HepG2 (cell line): ENCODE measurements around the gene MVP. TPM values are rescaled to one million over a fixed set of nuclear protein-coding genes. Genes with fewer than 3 reads are reported as not detected.
A peak's percentile ranks its signal among the peaks of the same experiment; 100 is the strongest.

Source experiments
- ATAC-seq: fragments of 200-7000 bp; cut with Tn5 transposase; 3 replicates; pipeline ENCODE4 v1.9.1; 2020; ENCODE audit warnings: mild to moderate bottlenecking, moderate library complexity
- BruUV-seq: library from RNA; stranded (reverse); fragments of 400-500 nt; replicated peaks from 2 replicates; lab custom pipeline; 2021; lab: Mats Ljungman, UMichigan
- CTCF ChIA-PET: fragments of 300-600 bp; formaldehyde crosslinking; extraction: SDS; loops from one replicate; lab custom pipeline; 2021; ENCODE audit warnings: low total read pairs, inconsistent platforms, low intra/inter-chr PET ratio; lab: Yijun Ruan, JAX
- POLR2A ChIA-PET: fragments of 350-600 bp; sonication (Branson Sonifier 250); formaldehyde crosslinking; loops from one replicate; lab custom pipeline; 2020; ENCODE audit warnings: antibody characterized with exemption, inconsistent platforms; lab: Yijun Ruan, JAX
- DNase-seq: peaks from one replicate; pipeline ENCODE4 v3.0.0-alpha.2; 2015; ENCODE audit warnings: low spot score
- FAIRE-seq: peaks from 3 replicates; lab custom pipeline; 2011; peaks lifted over from hg19 to GRCh38; lab: Jason Lieb, UNC
- H2AFZ ChIP-seq: one replicate; pipeline ENCODE4 v1.6.1; 2011; ENCODE audit warnings: low read length, inconsistent platforms
- H3K27ac ChIP-seq: fragments of 300-600 bp; 3 replicates; pipeline ENCODE4 v1.8.0; 2011; ENCODE audit warnings: mixed run types, mild to moderate bottlenecking, mixed read lengths, low read length, inconsistent platforms; ENCODE audit not compliant: insufficient read depth; ENCODE audit errors: extremely low read length
- H3K27me3 ChIP-seq, 2 experiments: fragments of 200-600 bp in 1 of 2; 2 replicates in 1 of 2; 3 replicates in 1 of 2; pipeline versions ENCODE4 v1.6.0 to v1.8.0; 2011; ENCODE audit warnings: low read length in 2 of 2, mild to moderate bottlenecking in 2 of 2, moderate library complexity in 2 of 2, inconsistent platforms in 1 of 2; ENCODE audit not compliant: insufficient read depth in 2 of 2, control insufficient read depth in 1 of 2
- H3K36me3 ChIP-seq, 2 experiments: fragments of 200-600 bp in 1 of 2; replicated peaks in 1 of 2; 2 replicates in 1 of 2; 3 replicates in 1 of 2; pipeline versions ENCODE4 v1.5.1 to v1.8.0; 2011; ENCODE audit warnings: low read length in 2 of 2, inconsistent platforms in 1 of 2; ENCODE audit not compliant: insufficient read depth in 2 of 2, control insufficient read depth in 1 of 2
- H3K4me1 ChIP-seq: 2 replicates; pipeline ENCODE4 v1.5.1; 2012; ENCODE audit warnings: low read length, inconsistent platforms; ENCODE audit not compliant: insufficient read depth
- H3K4me2 ChIP-seq: 2 replicates; pipeline ENCODE4 v1.6.0; 2011; ENCODE audit warnings: low read depth, low read length, inconsistent platforms
- H3K4me3 ChIP-seq, 3 experiments: fragments of 200-600 bp in 1 of 3; sonication (generic), shearing (Covaris generic) in 1 of 3; replicated peaks in 1 of 3; 2 replicates each; pipeline ENCODE4 v1.5.1; 2011 to 2016; ENCODE audit warnings: low read length in 3 of 3, inconsistent platforms in 2 of 3, low read depth in 2 of 3, mild to moderate bottlenecking in 2 of 3, control low read depth in 1 of 3, mixed read lengths in 1 of 3; ENCODE audit not compliant: insufficient read depth in 1 of 3
- H3K79me2 ChIP-seq: one replicate; pipeline ENCODE4 v1.6.1; 2011; ENCODE audit warnings: low read length, inconsistent platforms; ENCODE audit not compliant: insufficient read depth
- H3K9ac ChIP-seq: 2 replicates; pipeline ENCODE4 v1.6.0; 2011; ENCODE audit warnings: mild to moderate bottlenecking, low read depth, low read length, inconsistent platforms; ENCODE audit not compliant: insufficient read depth
- H3K9me3 ChIP-seq: 2 replicates; pipeline ENCODE4 v1.5.1; 2012; ENCODE audit warnings: mild to moderate bottlenecking, low read length
- H4K20me1 ChIP-seq: 2 replicates; pipeline ENCODE4 v1.6.0; 2011; ENCODE audit warnings: inconsistent platforms, mild to moderate bottlenecking, low read length, moderate library complexity; ENCODE audit not compliant: insufficient read depth
- NFE2L1 ChIP-seq: sonication (generic); formaldehyde crosslinking; IDR thresholded peaks from 2 replicates; pipeline ENCODE4 v1.4.0; 2020; ENCODE audit warnings: missing genetic modification reagents, mild to moderate bottlenecking, borderline replicate concordance
- PAXIP1 ChIP-seq: sonication (generic); formaldehyde crosslinking; conservative IDR thresholded peaks from 2 replicates; pipeline ENCODE4 v1.4.0; 2020; ENCODE audit warnings: mild to moderate bottlenecking, missing genetic modification reagents, moderate library complexity
- SIX4 ChIP-seq: sonication (generic); formaldehyde crosslinking; IDR thresholded peaks from 2 replicates; pipeline ENCODE4 v1.4.0; 2020; ENCODE audit warnings: missing genetic modification reagents
- TGIF2 ChIP-seq: IDR thresholded peaks from 2 replicates; pipeline ENCODE4 v1.6.1; 2016; ENCODE audit warnings: control low read depth, missing compliant biosample characterization
- USF2 ChIP-seq, 2 experiments: sonication (generic) in 1 of 2; formaldehyde crosslinking in 1 of 2; IDR thresholded peaks; 2 replicates each; pipeline versions ENCODE4 v1.5.1 to v1.6.1; 2011 to 2020; ENCODE audit warnings: borderline replicate concordance in 1 of 2, low read depth in 1 of 2, low read length in 1 of 2, mild to moderate bottlenecking in 1 of 2, missing genetic modification reagents in 1 of 2, moderate library complexity in 1 of 2
- ZBTB46 ChIP-seq: sonication (generic); formaldehyde crosslinking; IDR thresholded peaks from 2 replicates; pipeline ENCODE4 v1.4.0; 2020; ENCODE audit warnings: mild to moderate bottlenecking, missing genetic modification reagents, borderline replicate concordance
- ZNF235 ChIP-seq: sonication (generic); formaldehyde crosslinking; IDR thresholded peaks from 2 replicates; pipeline ENCODE4 v1.8.1; 2023; ENCODE audit warnings: mild to moderate bottlenecking, missing genetic modification reagents, borderline replicate concordance
- ZNF557 ChIP-seq: sonication (generic); formaldehyde crosslinking; IDR thresholded peaks from 2 replicates; pipeline ENCODE4 v1.4.0; 2020; ENCODE audit warnings: missing genetic modification reagents
- ZNF646 ChIP-seq: sonication (generic); formaldehyde crosslinking; IDR thresholded peaks from 2 replicates; pipeline ENCODE4 v1.9.0; 2021; ENCODE audit warnings: mild to moderate bottlenecking, missing genetic modification reagents
- WGBS: methylation state at CpG from one replicate; pipeline ENCODE4 v1.1.6; 2017; ENCODE audit warnings: low lambda C conversion rate; 5-methylcytosine and 5-hydroxymethylcytosine counted together
- in situ Hi-C: cut with HindIII; loops from 2 replicates; pipeline ENCODE4 v1.10.0; 2017; ENCODE audit warnings: low pct_unique_long_range_greater_than_20kb; ENCODE audit not compliant: extremely low pct_ligation_motif_present
- intact Hi-C: fragments of 100-400 bp; cut with micrococcal nuclease; formaldehyde crosslinking; loops from one replicate; pipeline ENCODE4 v1.10.0; 2022; ENCODE audit not compliant: unreplicated experiment
- polyA plus RNA-seq, 8 experiments: library from polyadenylated mRNA; depleted of rRNA in 3 of 8; stranded (reverse) in 7 of 8; unstranded in 1 of 8; fragments of >200 nt; fragmentation: Illumina TruSeq in 4 of 8; extraction: Trizol in 4 of 8; gene quantifications; 2 replicates each; pipeline versions ENCODE4 v1.2.1 to v1.2.3, GENCODE V29; 2011 to 2016; ENCODE audit warnings: low read depth in 4 of 8, missing spikeins in 1 of 8, mixed read lengths in 1 of 8; ENCODE audit not compliant: insufficient read depth in 1 of 8
- total RNA-seq, 5 experiments: library from RNA; depleted of rRNA; stranded (reverse); fragments of >200 nt; fragmentation: Illumina TruSeq; extraction: Trizol; gene quantifications; 2 replicates each; pipeline ENCODE4 v1.2.3, GENCODE V29; 2016; ENCODE audit warnings: low read depth in 1 of 5

MVP gene
- total and polyA plus RNA-seq, 2 of the 13 experiments (the other 11 are each of a cell fraction or from before 2014, with no cell fraction given), result 22.9 to 43.5 TPM

- H3K79me2 ChIP-seq, result peaks cover 17% of the 10 kb centered on the region
- peaks cover 80% of the 10 kb centered on the region for H3K4me1 ChIP-seq
- peaks cover 0 to 12% of the 10 kb centered on the region in 2 experiments; a peak in 2 of 5 replicates for H3K27me3 ChIP-seq
- H2AFZ ChIP-seq, result no peak overlapping the region
- 0 out of 2 replicates have a peak overlapping the region, but pooled peaks have one; percentile 95 for H3K4me2 ChIP-seq
- H3K9me3 ChIP-seq, result no peaks in the 10 kb centered on the region
- no TSS peak for BruUV-seq
- in situ Hi-C loops, result loop anchor here (25.0 kb wide), 1 partner anchor 848 kb away; the partner anchor contains the start of genes FBRS and PRR14
- ChIA-PET POLR2A (interaction anchor here (1.7 kb wide), 2 partner anchors 25 to 49 kb away, joined by 7 to 20 read pairs; partner anchors contain the start of genes CDIPT and KIF22), CTCF (no interaction called here)
- intact Hi-C loops, result no loop called here
- 89% methylated on average over 5 of the region's 5 CpGs for WGBS
- no peak overlapping the region for H3K27ac ChIP-seq
- no peak overlapping the region for H3K4me3 ChIP-seq
- no peak overlapping the region for H3K9ac ChIP-seq
- H4K20me1 ChIP-seq, result peaks cover 8% of the 10 kb centered on the region; the same call in 1 of the 2 replicates
- FAIRE-seq (no peak), ATAC-seq (no peak), DNase-seq (no peak)
- peaks cover 1 to 21% of the 10 kb centered on the region in 2 experiments; a peak in 2 of 5 replicates for H3K36me3 ChIP-seq
- TF ChIP-seq USF2 (IDR thresholded peaks at IDR 0.05; ENCODE audit: low read depth, low read length) (no peak), USF2 (CRISPR knock-in tag; IDR thresholded peaks at IDR 0.05; ENCODE audit: borderline replicate concordance) (no peak), ZNF646 (CRISPR knock-in tag) (no peak), SIX4 (no peak), ZNF557 (CRISPR knock-in tag) (no peak), ZNF235 (no peak), ZBTB46 (CRISPR knock-in tag) (no peak), TGIF2 (CRISPR knock-in tag) (no peak), PAXIP1 (CRISPR knock-in tag) (no peak), NFE2L1 (CRISPR knock-in tag) (no peak)
These were observed 5.7 kb upstream of the MVP start for GRCh38 chr16:29814592-29814991.
